Measurements from ENCODE around the gene NFX1.

GRCh38 chr9:33419708-33420303 lies 129.5 kb downstream of the NFX1 start:
- no peak for TF ChIP-seq EZH2 (IDR thresholded peaks at IDR 0.05)
- TF ChIP-seq POLR2AphosphoS5 (IDR thresholded peaks at IDR 0.05; ENCODE audit: borderline replicate concordance, low read depth, low read length), result no peak
